Lower leg skin (tissue), 4 donors: Measurements from ENCODE around the gene EIF2S2. TPM values are rescaled to one million over a fixed set of nuclear protein-coding genes. Genes with fewer than 3 reads are reported as not detected.

Experiments used
- DNase-seq, 2 donors: peaks; one replicate each; pipeline ENCODE4 v3.0.0-alpha.2; 2019; ENCODE audit warnings: low spot score in 2 of 2
- H3K4me3 ChIP-seq: fragments of 200-600 bp; sonication (generic); 2 replicates; pipeline ENCODE4 v1.5.1; 2017; ENCODE audit warnings: mild to moderate bottlenecking, low read depth; ENCODE audit not compliant: poor library complexity, severe bottlenecking
- POLR2A ChIP-seq, 2 donors: fragments of 450-650 bp; IDR thresholded peaks; one replicate each; pipeline ENCODE4 v1.6.1; 2016 to 2017; ENCODE audit warnings: antibody characterized with exemption in 2 of 2, mild to moderate bottlenecking in 1 of 2, moderate library complexity in 1 of 2
- WGBS, 2 donors: methylation state at CpG; one replicate each; pipeline ENCODE4 v1.1.5; 2018; 5-methylcytosine and 5-hydroxymethylcytosine counted together
- intact Hi-C: fragments of 100-400 bp; cut with DNase I; formaldehyde crosslinking; loops from one replicate; pipeline ENCODE4 v1.15.0; 2023; ENCODE audit warnings: low total_unique reads
- total RNA-seq, 4 donors: library from RNA; depleted of rRNA; stranded (reverse); fragments of >200 nt; gene quantifications; one replicate each; pipeline ENCODE4 v1.1.0, GENCODE V29; 2016
- TF ChIP-seq, protein P1 (sequence below), 3 donors: fragments of 450-650 bp; IDR thresholded peaks; one replicate each; pipeline ENCODE4 v1.5.1; 2016; ENCODE audit warnings: antibody characterized with exemption in 3 of 3, mild to moderate bottlenecking in 3 of 3, moderate library complexity in 2 of 3

The EIF2S2 gene
- total RNA-seq, 4 donors from 2014 or later: 28.7 to 46.9 (median 41.7) TPM

DNA sequence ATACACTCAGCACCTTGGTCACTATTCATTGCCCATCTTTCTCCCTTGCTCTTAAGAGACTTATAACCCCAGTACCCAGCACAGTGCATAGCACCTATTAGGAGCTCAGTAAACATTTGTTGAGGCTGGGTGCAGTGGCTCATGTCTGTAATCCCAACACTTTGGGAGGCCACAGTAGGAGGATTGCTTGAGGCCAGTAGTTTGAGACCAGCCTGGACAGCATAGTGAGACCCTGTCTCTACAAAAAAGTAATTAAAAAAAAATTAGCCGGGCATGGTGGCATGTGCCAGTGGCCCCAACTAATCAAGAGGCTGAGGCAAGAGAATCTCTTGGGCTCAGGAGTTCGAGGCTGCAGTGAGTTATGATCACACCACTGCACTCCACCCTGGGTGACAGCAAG is 8.2 kb upstream of the EIF2S2 start:
- TF ChIP-seq POLR2A (IDR thresholded peaks at IDR 0.05): no peak
- TF ChIP-seq, protein P1, sequence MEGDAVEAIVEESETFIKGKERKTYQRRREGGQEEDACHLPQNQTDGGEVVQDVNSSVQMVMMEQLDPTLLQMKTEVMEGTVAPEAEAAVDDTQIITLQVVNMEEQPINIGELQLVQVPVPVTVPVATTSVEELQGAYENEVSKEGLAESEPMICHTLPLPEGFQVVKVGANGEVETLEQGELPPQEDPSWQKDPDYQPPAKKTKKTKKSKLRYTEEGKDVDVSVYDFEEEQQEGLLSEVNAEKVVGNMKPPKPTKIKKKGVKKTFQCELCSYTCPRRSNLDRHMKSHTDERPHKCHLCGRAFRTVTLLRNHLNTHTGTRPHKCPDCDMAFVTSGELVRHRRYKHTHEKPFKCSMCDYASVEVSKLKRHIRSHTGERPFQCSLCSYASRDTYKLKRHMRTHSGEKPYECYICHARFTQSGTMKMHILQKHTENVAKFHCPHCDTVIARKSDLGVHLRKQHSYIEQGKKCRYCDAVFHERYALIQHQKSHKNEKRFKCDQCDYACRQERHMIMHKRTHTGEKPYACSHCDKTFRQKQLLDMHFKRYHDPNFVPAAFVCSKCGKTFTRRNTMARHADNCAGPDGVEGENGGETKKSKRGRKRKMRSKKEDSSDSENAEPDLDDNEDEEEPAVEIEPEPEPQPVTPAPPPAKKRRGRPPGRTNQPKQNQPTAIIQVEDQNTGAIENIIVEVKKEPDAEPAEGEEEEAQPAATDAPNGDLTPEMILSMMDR (IDR thresholded peaks at IDR 0.05): no peak
- intact Hi-C loops: no loop called here
- H3K4me3 ChIP-seq: no peak overlapping the region
- WGBS, 2 donors: 92 to 96% methylated on average over 2 of the region's 2 CpGs
- no peak for DNase-seq

DNA sequence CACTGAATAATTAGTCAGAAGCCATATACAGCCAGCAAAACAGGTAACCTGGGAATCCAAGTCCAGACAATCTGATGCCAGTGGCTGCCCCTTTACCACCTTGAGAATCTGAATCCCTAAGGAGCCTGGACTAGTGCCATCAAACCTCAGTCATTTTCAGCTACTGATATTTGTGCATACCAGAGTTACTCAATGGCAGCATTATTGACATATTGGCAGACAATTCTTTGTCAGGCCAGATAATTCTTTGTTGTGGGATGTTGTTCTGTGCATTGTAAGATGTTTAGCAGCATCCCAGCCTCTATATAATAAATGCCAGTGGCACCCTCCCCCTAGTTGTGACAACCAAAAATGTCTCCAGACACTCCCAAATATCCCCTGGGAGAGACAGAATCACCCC is 3.2 kb upstream of the EIF2S2 start:
- TF ChIP-seq POLR2A (IDR thresholded peaks at IDR 0.05): no peak
- TF ChIP-seq, protein P1 (IDR thresholded peaks at IDR 0.05): no peak
- DNase-seq: no peak
- H3K4me3 ChIP-seq: no peak overlapping the region
- intact Hi-C loops: no loop called here

DNA sequence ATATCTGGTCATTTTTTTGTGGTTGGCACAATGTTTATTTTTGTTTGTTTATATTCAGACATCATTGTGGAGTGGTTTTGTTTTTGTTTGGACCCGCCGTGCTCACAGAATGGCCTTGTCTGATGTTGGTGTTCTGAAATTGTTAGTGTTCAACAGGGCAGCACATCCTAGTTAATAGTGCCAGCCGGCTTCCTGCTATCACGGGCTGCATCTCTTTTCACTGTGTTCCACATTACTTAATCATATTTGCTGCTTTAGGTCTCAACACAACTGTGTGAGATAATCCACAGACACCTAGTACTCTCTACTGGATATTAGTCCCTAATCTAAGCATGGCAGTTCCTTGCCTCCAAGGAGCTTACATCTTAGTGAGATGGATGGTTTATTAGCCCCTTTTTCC is 2.8 kb upstream of the EIF2S2 start:
- intact Hi-C loops: no loop called here
- no peak for DNase-seq
- 83 to 91% methylated on average over 4 of the region's 4 CpGs for WGBS, 2 donors
- no peak for TF ChIP-seq POLR2A (IDR thresholded peaks at IDR 0.05)
- TF ChIP-seq, protein P1 (IDR thresholded peaks at IDR 0.05): no peak
- H3K4me3 ChIP-seq: no peak overlapping the region

DNA sequence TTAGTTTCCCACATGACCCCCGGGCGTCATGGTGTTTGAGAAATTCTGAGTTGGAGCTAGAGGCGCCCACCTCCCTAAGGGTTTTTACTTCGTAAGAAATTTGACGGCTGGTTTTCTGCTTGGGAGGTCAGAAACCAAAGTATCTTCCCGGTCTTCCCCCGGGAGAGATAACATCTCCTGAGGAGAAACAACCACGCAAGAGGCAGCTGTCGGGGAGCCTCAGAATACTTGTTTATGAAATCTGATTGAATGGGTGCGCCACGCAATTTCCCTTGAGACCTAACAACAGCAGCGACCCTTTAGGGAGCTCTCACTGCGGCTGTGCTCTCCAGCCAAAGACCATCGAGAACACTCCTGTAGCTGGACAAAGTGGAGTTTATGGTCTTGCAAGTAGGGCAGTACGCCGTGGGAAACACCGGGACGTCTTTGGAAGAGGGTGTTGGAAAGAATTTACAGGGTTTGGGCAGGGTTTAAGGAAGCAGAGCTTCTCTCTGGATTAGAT is 608 bp upstream of the EIF2S2 start:
- WGBS, 2 donors: 1 to 2% methylated on average over 18 of the region's 18 CpGs
- intact Hi-C loops: no loop called here
- DNase-seq: peak; percentile 33 to 86
- TF ChIP-seq, protein P1 (IDR thresholded peaks at IDR 0.05): no peak
- no peak for TF ChIP-seq POLR2A (IDR thresholded peaks at IDR 0.05)
- H3K4me3 ChIP-seq: peak overlapping the region; percentile 21

DNA sequence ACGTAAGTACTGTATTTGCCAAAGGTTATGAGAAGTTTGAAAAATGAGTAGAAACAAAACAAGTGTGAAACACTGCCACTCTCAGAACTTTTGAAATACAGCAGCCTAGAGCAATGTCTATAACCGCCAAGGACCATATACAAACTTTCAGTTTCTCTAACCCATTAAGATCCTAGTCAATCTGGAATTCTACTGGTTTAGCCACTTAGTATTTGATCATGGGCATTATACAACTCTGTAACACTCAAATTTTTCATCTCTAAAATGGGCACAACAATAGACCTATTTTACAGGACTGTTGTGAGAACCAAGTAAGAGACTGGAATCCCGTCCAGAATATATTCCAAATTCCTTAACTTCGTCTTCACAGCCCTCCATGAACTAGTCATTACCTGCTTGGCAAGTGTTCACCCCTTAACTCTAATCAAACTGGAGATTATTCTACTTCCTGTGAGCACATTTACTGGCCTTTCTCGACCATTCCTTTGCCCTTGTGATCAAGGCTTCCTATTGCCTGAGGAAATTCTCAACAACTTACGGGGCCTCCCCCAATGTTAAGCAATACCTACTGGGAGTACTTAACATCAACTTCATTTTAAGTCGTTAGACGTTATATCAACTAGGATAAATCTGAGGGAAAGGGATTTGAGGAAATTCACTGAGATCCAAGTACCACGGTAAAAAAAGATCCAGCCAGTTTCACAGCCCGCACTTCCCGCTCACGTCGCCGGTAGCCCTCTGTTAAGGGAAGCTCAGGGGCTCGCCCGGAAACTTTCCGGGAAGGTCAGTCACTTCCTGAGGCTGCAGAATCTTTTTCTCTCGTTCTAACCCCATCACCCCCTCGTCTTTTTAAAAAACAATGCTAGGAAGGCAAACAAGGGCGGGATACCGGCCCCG is 1.1 kb downstream of the EIF2S2 start:
- intact Hi-C loops: no loop called here
- H3K4me3 ChIP-seq: peak overlapping the region; percentile 93
- 3% methylated on average over 22 of the region's 22 CpGs for WGBS, 2 donors
- no peak for TF ChIP-seq POLR2A (IDR thresholded peaks at IDR 0.05)
- TF ChIP-seq, protein P1 (IDR thresholded peaks at IDR 0.05): no peak
- no peak for DNase-seq
